ENCODE measurements around the gene APOA5. TPM values are rescaled to one million over a fixed set of nuclear protein-coding genes. Genes with fewer than 3 reads are reported as not detected.
A peak's percentile ranks its signal among the peaks of the same experiment; 100 is the strongest.

The APOA5 gene
- total RNA-seq, 1 experiment from 2014 or later = not detected

DNA sequence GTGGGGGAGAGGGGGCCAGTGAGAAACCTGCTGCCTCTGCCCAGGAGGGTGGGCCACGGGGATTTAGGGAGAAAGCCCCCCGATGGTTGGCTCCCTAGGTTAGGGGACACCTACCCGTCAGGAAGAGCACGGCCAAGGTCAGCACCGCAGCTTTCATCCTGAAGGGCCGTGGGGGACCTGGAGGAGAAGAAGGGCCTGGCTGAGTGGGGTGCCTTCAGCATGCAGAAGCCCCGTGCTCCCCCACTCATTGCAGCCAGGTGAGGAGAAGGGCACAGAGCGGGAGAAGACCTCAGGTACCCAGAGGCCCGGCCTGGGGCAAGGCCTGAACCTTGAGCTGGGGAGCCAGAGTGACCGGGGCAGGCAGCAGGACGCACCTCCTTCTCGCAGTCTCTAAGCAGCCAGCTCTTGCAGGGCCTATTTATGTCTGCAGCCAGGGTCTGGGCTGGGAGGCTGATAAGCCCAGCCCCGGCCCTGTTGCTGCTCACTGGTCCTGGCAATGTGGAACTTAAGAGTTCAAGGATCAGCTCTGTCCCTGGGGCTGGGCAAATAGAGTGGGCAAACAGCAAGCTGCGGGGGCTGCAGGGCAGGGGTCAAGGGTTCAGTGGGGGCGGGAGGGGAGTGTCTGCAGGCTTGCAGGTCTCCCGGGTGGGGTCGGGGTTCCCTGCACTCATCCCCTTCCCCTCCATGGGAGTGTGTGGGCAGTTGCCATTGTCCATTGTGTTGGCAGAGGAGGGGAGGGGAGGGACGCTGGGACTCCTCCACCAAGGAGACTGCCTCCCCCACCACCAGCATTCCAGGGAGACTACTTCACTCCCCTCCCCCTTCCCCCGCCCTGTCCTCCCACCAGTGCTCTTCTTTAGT, 45.8 kb upstream of the APOA5 start, which contains the start of gene APOA1:
Gene APOA1, minus strand, starts transcription at position 392 of the 861 bp plus-strand sequence. Its CDS starts 235 bp downstream, at position 157.
- Mint-ChIP-seq H3K36me3 (ENCODE audit: insufficient read depth, unreplicated experiment) (peaks cover 5% of the 10 kb centered on the region), H3K27ac (ENCODE audit: low read depth, unreplicated experiment) (no peak within 1 kb of the TSS), H3K4me3 (ENCODE audit: unreplicated experiment) (no peak within 1 kb of the TSS), H3K4me1 (ENCODE audit: insufficient read depth, unreplicated experiment) (no peaks in the 10 kb centered on the region), H3K27me3 (ENCODE audit: insufficient read depth, unreplicated experiment) (no peaks in the 10 kb centered on the region), H3K9me3 (ENCODE audit: unreplicated experiment) (no peaks in the 10 kb centered on the region)
- no TSS peak for BruUV-seq (replicated peaks)
- intact Hi-C loops (cut with micrococcal nuclease) = loop anchor here (2.0 kb wide), 1 partner anchor 105 kb away; no protein-coding TSS in a partner anchor
- ChIA-PET CTCF (interaction anchor here (1.0 to 7.0 kb wide), 8 partner anchors 15 to 104 kb away, joined by 3 to 124 read pairs (median 14); partner anchors contain the start of genes APOA5 and ZPR1), POLR2A (interaction anchor here (1.6 kb wide), 1 partner anchor 50 kb away, joined by 13 read pairs; the partner anchor contains the start of gene ZPR1)
- TF ChIP-seq, protein P1, sequence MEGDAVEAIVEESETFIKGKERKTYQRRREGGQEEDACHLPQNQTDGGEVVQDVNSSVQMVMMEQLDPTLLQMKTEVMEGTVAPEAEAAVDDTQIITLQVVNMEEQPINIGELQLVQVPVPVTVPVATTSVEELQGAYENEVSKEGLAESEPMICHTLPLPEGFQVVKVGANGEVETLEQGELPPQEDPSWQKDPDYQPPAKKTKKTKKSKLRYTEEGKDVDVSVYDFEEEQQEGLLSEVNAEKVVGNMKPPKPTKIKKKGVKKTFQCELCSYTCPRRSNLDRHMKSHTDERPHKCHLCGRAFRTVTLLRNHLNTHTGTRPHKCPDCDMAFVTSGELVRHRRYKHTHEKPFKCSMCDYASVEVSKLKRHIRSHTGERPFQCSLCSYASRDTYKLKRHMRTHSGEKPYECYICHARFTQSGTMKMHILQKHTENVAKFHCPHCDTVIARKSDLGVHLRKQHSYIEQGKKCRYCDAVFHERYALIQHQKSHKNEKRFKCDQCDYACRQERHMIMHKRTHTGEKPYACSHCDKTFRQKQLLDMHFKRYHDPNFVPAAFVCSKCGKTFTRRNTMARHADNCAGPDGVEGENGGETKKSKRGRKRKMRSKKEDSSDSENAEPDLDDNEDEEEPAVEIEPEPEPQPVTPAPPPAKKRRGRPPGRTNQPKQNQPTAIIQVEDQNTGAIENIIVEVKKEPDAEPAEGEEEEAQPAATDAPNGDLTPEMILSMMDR (IDR thresholded peaks at IDR 0.05; ENCODE audit: unreplicated experiment) = no peak
- DNase-seq (ENCODE audit: unreplicated experiment) = no peak

DNA sequence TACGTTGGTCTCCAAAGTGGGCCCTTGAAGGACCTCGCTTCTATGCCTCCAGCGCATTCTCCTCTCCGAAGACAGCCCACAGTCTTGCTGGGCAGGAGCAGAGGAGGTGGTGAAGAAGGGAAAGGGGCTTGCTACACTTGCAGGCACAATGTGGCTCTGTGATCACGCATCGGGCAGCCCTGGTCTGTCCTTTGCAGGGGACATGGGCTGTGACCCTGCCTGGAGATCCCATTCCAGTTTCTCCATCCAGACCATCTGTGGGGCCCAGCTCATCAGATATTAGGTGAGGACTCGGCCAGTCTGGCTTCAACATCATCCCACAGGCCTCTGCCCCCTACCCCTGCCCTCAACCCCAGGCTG, 44.9 kb upstream of the APOA5 start:
- intact Hi-C loops (cut with micrococcal nuclease) = loop anchor here (1.0 to 2.0 kb wide), 3 partner anchors 45 to 270 kb away; partner anchors contain the start of gene APOA5
- no peaks in the 10 kb centered on the region for H3K9me3 Mint-ChIP-seq (ENCODE audit: unreplicated experiment)
- H3K4me1 Mint-ChIP-seq (ENCODE audit: insufficient read depth, unreplicated experiment) = no peaks in the 10 kb centered on the region
- TF ChIP-seq, protein P1 (IDR thresholded peaks at IDR 0.05; ENCODE audit: unreplicated experiment) = no peak
- BruUV-seq (replicated peaks) = no TSS peak
- H3K4me3 Mint-ChIP-seq (ENCODE audit: unreplicated experiment) = no peak overlapping the region
- no peaks in the 10 kb centered on the region for H3K27me3 Mint-ChIP-seq (ENCODE audit: insufficient read depth, unreplicated experiment)
- ChIA-PET CTCF (interaction anchor here (0.6 to 7.0 kb wide), 31 partner anchors 11 to 517 kb away, joined by 3 to 124 read pairs (median 4); partner anchors contain the start of genes APOA5 and ZPR1), POLR2A (interaction anchor here (0.6 to 1.6 kb wide), 5 partner anchors 16 to 65 kb away, joined by 4 to 13 read pairs (median 6); partner anchors contain the start of genes BUD13 and ZPR1)
- H3K27ac Mint-ChIP-seq (ENCODE audit: low read depth, unreplicated experiment) = no peak overlapping the region
- H3K36me3 Mint-ChIP-seq (ENCODE audit: insufficient read depth, unreplicated experiment) = peaks cover 5% of the 10 kb centered on the region
- no peak for DNase-seq (ENCODE audit: unreplicated experiment)

GRCh38 chr11:116835791-116836631, 44.3 kb upstream of the APOA5 start:
- CTCF ChIA-PET = interaction anchor here (0.6 to 7.0 kb wide), 44 partner anchors 10 to 1511 kb away, joined by 3 to 124 read pairs (median 4); partner anchors contain the start of genes APOA5, BUD13, PCSK7 and ZPR1

More at GRCh38 chr11:116835791-116836631, 44.3 kb upstream of the APOA5 start:
- POLR2A ChIA-PET = interaction anchor here (0.5 to 1.6 kb wide), 10 partner anchors 16 to 1504 kb away, joined by 3 to 13 read pairs (median 4); partner anchors contain the start of genes BUD13 and ZPR1
- Mint-ChIP-seq H3K27me3 (ENCODE audit: insufficient read depth, unreplicated experiment) (no peaks in the 10 kb centered on the region), H3K9me3 (ENCODE audit: unreplicated experiment) (no peaks in the 10 kb centered on the region), H3K4me1 (ENCODE audit: insufficient read depth, unreplicated experiment) (no peaks in the 10 kb centered on the region), H3K36me3 (ENCODE audit: insufficient read depth, unreplicated experiment) (peaks cover 5% of the 10 kb centered on the region), H3K4me3 (ENCODE audit: unreplicated experiment) (peak overlapping the region; percentile 43), H3K27ac (ENCODE audit: low read depth, unreplicated experiment) (no peak overlapping the region)
- TF ChIP-seq, protein P1 (IDR thresholded peaks at IDR 0.05; ENCODE audit: unreplicated experiment) = peak; percentile 67
- BruUV-seq (replicated peaks) = no TSS peak
- intact Hi-C loops (cut with micrococcal nuclease) = loop anchor here (1.0 to 2.0 kb wide), 3 partner anchors 45 to 270 kb away; partner anchors contain the start of gene APOA5
- peak; percentile 95 for DNase-seq (ENCODE audit: unreplicated experiment)

Data from MCF 10A (cell line).